Keratinocyte (primary cell): Measurements from ENCODE around the gene CLSTN3.

Source experiments
- EZH2 ChIP-seq: IDR thresholded peaks from one replicate; pipeline ENCODE4 v1.6.1; 2012; ENCODE audit warnings: inconsistent platforms, mild to moderate bottlenecking, low read length, moderate library complexity
- TF ChIP-seq, protein P1 (sequence below), 3 experiments: IDR thresholded peaks in 1 of 3; conservative IDR thresholded peaks in 1 of 3; optimal IDR thresholded peaks in 1 of 3; 2 replicates in 2 of 3; 3 replicates in 1 of 3; pipeline versions ENCODE3 to v1.5.1; 2011; ENCODE audit warnings: low read length in 3 of 3, mild to moderate bottlenecking in 3 of 3, moderate library complexity in 2 of 3, control low read depth in 1 of 3, inconsistent platforms in 1 of 3; ENCODE audit not compliant: insufficient read depth in 2 of 3; ENCODE audit errors: extremely low read depth in 1 of 3

DNA sequence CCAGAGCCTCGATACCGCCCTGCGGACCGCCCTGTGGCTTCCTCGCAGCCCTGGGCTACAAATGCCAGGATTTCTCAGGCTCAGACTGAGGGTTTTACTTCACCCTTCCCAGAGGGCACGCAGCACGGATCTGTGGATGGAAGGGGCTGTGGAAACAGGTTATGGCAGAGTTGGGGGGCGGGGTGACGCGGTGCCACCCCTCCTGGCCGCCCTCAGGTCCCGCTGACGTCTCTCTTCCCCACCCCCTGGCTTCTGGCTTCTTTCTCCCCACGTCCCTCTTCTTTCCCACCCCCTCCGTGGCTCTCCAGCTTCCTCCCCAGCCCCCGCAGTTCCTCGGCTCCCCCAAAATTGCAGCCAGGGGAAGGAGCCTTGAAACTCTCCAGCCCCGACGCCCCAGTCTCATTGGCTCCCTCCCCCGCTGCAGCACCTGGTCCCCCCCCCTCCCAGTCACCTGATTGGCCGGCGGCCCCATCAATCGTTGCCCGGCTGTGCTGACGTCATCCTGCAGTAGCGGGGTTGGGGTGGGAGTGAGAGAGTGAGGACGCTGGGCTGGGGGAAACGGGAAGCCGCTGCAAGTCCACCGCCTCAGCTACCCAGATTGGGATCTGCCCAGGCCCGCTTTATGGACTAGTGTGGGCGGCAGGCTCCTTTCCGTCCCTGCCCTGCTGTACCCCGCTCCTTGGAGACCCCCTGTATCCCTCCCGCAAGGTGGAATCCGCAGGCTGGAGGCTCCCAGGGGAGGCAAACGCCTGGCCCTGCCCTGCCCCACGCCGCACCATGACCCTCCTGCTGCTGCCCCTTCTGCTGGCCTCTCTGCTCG, at the start of gene CLSTN3:
- TF ChIP-seq, protein P1, sequence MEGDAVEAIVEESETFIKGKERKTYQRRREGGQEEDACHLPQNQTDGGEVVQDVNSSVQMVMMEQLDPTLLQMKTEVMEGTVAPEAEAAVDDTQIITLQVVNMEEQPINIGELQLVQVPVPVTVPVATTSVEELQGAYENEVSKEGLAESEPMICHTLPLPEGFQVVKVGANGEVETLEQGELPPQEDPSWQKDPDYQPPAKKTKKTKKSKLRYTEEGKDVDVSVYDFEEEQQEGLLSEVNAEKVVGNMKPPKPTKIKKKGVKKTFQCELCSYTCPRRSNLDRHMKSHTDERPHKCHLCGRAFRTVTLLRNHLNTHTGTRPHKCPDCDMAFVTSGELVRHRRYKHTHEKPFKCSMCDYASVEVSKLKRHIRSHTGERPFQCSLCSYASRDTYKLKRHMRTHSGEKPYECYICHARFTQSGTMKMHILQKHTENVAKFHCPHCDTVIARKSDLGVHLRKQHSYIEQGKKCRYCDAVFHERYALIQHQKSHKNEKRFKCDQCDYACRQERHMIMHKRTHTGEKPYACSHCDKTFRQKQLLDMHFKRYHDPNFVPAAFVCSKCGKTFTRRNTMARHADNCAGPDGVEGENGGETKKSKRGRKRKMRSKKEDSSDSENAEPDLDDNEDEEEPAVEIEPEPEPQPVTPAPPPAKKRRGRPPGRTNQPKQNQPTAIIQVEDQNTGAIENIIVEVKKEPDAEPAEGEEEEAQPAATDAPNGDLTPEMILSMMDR (optimal IDR thresholded peaks at IDR 0.05 in 1 of 3, IDR thresholded peaks at IDR 0.05 in 1 of 3, conservative IDR thresholded peaks at IDR 0.05 in 1 of 3; ENCODE audit: extremely low read depth in 1 of 3, insufficient read depth in 2 of 3, low read length in 3 of 3), result no peak
- no peak for TF ChIP-seq EZH2
